Adipose tissue (tissue), 3 donors: ENCODE measurements around the gene ADAMTS13. TPM values are rescaled to one million over a fixed set of nuclear protein-coding genes. Genes with fewer than 3 reads are reported as not detected.

Source experiments
- H3K27ac ChIP-seq: one replicate; pipeline ENCODE4 v1.5.1; 2013; ENCODE audit warnings: low read depth, low read length
- WGBS, 3 donors: extraction: QIAGEN DNeasy Blood & Tissue Kit; methylation state at CpG; one replicate each; pipeline ENCODE4 v1.1.7; 2013; 5-methylcytosine and 5-hydroxymethylcytosine counted together
- polyA plus RNA-seq, 3 donors: library from polyadenylated mRNA; stranded (reverse); fragments of 200-250 nt; gene quantifications; one replicate each; pipeline ENCODE4 v1.2.3, GENCODE V29; 2013
- donor health status: healthy with polysubstance abuse.
- donor health status: Bipolar disorder and iron deficiency.
- donor health status: healthy.

The ADAMTS13 gene
- polyA plus RNA-seq, 3 donors: 2.7 to 4.2 (median 2.7) TPM

DNA sequence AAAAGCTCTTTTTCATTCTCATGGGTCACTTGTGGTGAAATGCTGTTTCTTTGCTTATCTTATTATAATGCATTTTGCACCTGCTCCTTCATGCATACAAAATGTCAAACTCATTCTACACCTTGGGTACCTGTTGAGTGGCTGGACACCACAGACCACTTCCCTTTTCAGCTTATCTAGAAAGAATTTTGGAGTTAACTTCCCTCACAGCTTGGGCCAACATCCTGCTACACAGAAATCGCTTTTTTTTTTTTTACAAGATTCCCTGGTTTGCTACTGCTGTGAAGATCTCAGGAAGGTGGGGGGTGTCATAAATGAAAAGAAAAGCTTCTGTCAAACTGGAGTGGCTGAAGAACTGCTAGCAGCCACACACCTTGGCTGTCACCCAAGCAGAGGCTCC is 7.0 kb upstream of the ADAMTS13 start:
- 40 to 68% (median 50%) methylated on average over 1 of the region's 1 CpG for WGBS, 3 donors
- no peak overlapping the region for H3K27ac ChIP-seq

DNA sequence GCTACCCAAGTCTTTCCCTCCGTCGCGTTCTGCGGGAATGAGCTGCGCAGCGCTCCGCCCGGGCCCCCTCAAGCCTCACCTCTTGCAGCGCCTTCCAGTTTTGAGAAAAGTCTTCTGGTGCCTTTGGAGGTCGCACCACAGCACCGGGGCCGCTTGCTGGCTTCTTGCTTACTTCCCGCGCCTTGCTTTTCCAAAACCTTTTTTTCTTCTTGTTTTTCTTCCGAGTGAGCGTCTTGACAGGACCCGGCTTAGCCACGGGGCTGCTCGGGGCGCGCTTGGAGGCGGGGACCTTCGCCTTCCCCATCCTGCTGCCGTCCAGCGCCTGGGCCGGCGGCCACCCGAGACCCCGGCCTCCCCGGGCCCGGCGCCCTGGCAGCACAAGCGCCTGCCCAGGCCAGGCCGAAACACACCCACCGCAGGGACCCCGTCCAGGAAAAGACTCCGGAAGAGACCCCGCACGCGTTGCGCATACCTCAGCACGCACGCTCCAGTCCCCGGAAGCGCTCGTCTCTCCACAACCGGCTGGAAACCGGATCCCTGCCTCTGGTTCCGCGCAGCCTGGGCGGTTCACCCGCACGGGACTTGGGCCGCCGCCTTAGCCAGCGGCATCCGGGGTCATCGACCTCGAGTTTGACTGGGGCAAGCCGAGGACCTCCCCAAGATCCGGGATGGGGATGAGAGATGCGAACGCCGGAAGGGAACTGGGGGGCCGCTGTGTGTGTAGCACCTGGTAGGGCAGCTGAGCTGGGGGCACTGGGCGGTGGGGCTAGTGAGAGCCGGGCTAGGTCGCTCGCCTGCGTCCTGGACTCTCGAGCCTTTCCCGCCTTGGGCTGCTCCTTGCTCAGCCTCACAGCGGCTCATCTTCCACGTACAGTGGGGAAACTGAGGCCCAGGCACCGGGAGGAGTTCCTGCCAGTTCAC is 4.4 kb upstream of the ADAMTS13 start, which contains the start of gene REXO4:
REXO4 (minus strand) TSS at position 470 of the 921 bp plus-strand sequence; CDS start at position 304, 166 bp downstream.
- 0 to 1% (median 1%) methylated on average over 75 of the region's 75 CpGs for WGBS, 3 donors

DNA sequence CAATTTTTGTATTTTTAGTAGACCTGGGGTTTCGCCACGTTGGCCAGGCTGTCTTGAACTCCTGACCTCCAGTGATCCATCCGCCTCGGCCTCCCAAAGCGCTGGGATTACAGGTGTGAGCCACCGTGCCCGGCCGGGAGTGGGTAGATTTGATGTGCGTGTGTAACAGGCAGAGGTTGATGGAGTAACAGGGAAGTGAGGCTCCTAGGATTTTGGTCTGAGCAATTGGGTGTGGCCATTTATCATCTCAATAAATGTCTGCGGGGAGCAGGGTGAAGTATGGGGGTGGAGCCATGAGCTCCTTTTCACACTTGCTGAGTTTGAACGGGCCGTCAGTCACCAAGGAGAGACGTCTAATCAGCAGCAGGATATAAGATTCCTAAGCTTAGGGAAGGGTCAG is 3.2 kb upstream of the ADAMTS13 start:
- 51 to 84% (median 74%) methylated on average over 13 of the region's 13 CpGs for WGBS, 3 donors
- H3K27ac ChIP-seq: no peak overlapping the region

More for the DNA sequence above, 4.4 kb upstream of the ADAMTS13 start, which contains the start of gene REXO4:
- no peak within 1 kb of the TSS for H3K27ac ChIP-seq

DNA sequence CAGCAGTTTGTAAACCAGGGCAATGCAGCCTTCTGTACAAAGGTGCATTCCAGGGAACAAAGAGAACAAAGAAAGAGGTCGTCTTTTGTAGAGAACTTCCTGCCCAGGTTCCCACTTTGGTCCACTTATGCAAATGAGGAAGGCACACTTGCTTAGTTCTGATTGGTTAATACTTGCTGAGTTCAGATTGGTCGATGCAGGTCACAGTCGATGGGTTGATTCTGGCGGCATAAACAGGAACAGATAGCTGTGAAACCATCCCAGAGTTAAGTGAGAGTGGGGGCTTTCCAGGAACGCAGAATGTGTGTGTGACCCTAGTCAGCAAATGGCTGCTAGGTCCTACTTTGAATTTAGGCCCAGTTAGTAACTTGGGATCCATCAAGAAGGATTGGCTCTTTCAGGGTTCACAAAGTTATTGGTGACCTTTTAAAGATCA is 1.8 kb upstream of the ADAMTS13 start:
- WGBS, 3 donors: 61 to 66% (median 62%) methylated on average over 5 of the region's 5 CpGs

DNA sequence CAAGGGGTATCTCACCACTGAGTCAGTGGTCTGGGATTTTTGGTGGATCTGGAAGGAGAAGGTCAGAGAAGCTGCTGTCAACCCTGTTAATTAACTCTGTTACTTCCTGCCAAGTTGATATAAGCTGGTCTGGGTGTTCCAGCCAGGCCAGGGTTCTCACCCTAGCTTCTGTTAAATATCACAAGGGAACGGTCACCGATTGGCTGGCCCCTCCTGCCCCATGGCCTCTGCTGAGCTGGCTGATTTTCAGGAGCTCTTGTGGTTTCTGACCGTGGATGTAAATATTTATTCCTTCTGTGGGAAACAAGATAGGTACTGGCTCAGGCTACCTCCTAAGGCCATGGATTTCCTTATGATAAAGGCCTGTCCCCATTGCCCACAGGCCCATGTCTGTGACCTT is 1.0 kb downstream of the ADAMTS13 start:
- no peak overlapping the region for H3K27ac ChIP-seq
- 32 to 67% (median 66%) methylated on average over 3 of the region's 3 CpGs for WGBS, 3 donors

More for the DNA sequence above, 1.8 kb upstream of the ADAMTS13 start:
- H3K27ac ChIP-seq: no peak overlapping the region

DNA sequence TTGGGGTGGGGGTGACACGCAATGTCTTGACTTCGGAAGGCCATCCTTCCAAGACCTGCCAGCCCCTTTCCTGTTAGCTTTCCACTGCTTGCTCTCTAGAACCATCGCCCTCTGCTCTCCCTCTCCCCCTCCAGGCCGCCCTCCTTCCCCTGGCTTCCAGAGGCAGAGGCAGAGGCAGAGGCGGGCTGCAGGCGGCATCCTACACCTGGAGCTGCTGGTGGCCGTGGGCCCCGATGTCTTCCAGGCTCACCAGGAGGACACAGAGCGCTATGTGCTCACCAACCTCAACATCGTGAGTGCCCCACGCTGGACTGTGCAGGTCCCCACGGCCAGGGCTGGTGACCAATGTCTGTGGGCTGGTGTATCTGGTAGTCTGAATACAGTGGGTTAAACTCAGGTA is 2.0 kb downstream of the ADAMTS13 start:
- WGBS, 3 donors: 91 to 95% (median 95%) methylated on average over 11 to 12 of the region's 12 CpGs
- H3K27ac ChIP-seq: no peak overlapping the region

- H3K27ac ChIP-seq: no peak overlapping the region
- 87 to 92% (median 89%) methylated on average over 22 of the region's 22 CpGs for WGBS, 3 donors
Observed at GRCh38 chr9:133425049-133425632, 3.0 kb downstream of the ADAMTS13 start.

- 81 to 91% (median 87%) methylated on average over 11 of the region's 11 CpGs for WGBS, 3 donors
- no peak overlapping the region for H3K27ac ChIP-seq
Observed at GRCh38 chr9:133426011-133426410, 3.8 kb downstream of the ADAMTS13 start.

DNA sequence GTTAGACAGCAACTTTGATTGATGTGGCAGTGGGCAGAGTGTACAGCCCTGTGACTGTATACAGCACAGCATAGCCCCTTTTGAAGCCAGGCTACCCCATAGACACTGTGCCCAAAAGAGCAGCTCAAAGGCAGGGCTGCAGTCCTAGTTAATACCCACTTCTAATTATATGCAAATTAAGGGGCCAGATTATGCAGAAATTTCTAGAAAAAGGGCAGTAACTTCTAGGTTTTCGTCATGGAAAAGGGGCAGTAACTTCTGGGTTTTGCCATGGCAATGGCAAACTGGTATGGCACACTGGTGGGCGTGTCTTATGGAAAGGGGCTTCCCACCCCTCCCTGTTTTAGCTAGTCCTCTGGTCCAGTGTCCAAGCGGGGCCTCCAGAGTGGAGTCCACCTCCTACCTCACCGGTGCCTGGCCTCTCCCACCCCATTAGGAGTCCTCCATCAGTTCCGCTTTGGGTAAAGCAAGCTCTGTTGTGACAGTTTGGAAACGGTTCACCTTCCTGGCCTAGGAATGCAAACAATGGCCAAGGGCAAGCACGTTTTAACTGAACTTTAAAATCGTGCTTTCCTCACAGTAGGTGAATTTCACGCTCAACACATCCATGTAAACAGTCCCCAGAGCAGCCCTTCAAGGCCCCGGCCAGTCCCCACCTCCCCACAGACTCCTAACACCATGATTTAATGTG is 5.6 kb downstream of the ADAMTS13 start:
- WGBS, 3 donors: 58 to 64% (median 62%) methylated on average over 10 of the region's 10 CpGs
- no peak overlapping the region for H3K27ac ChIP-seq

DNA sequence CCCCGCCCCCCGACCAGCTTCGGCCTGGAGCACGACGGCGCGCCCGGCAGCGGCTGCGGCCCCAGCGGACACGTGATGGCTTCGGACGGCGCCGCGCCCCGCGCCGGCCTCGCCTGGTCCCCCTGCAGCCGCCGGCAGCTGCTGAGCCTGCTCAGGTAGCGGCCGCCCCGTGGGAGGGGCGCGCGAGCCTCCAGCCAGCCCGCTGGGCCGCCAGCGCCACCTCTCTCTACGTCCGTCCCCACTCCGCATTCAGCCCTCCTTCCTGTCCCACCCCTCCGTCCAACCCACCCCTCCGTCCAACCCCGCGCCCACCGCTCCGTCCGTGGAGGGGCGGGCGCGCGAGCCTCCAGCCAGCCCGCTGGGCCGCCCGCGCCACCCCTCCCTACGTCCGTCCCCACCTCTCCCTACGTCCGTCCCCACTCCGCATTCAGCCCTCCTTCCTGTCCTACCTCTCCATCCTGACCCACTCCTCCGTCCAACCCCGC is 6.5 kb downstream of the ADAMTS13 start:
- WGBS, 3 donors: 0 to 3% (median 2%) methylated on average over 26 to 56 of the region's 57 CpGs
- H3K27ac ChIP-seq: no peak overlapping the region

DNA sequence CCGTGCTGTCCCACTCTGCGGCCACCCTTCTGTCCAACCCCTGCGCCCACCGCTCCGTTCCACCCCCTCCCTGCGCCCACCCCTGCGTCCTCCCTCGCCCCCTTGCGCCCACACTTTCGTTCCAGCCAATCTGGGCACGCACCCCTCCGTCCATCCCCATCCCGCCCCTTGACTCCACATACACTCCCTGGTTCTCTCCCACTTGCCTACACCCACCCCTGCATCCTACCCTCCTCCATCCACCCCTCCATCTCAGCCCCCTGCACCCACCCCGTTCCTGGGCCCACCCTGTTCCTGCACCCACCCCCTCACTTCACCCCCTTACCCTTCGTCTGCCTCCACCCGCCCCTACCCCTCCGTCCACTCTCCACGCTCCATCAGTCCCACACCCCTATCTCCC is 7.0 kb downstream of the ADAMTS13 start:
- H3K27ac ChIP-seq: no peak overlapping the region
- WGBS, 3 donors: 2 to 15% (median 6%) methylated on average over 10 to 17 of the region's 18 CpGs

- H3K27ac ChIP-seq: no peak overlapping the region
- 28 to 30% (median 28%) methylated on average over 49 of the region's 49 CpGs for WGBS, 3 donors
Observed at GRCh38 chr9:133429641-133430161, 7.5 kb downstream of the ADAMTS13 start.

GRCh38 chr9:133430244-133430643 is 8.1 kb downstream of the ADAMTS13 start:
- no peak overlapping the region for H3K27ac ChIP-seq
- 56 to 82% (median 81%) methylated on average over 1 of the region's 1 CpG for WGBS, 3 donors

GRCh38 chr9:133433351-133433843 is 11.2 kb downstream of the ADAMTS13 start:
- WGBS, 3 donors: 86 to 90% (median 86%) methylated on average over 11 of the region's 11 CpGs
- no peak overlapping the region for H3K27ac ChIP-seq

GRCh38 chr9:133436681-133437080 is 14.5 kb downstream of the ADAMTS13 start:
- no peak overlapping the region for H3K27ac ChIP-seq
- WGBS, 3 donors: 72 to 85% (median 79%) methylated on average over 11 to 16 of the region's 16 CpGs

DNA sequence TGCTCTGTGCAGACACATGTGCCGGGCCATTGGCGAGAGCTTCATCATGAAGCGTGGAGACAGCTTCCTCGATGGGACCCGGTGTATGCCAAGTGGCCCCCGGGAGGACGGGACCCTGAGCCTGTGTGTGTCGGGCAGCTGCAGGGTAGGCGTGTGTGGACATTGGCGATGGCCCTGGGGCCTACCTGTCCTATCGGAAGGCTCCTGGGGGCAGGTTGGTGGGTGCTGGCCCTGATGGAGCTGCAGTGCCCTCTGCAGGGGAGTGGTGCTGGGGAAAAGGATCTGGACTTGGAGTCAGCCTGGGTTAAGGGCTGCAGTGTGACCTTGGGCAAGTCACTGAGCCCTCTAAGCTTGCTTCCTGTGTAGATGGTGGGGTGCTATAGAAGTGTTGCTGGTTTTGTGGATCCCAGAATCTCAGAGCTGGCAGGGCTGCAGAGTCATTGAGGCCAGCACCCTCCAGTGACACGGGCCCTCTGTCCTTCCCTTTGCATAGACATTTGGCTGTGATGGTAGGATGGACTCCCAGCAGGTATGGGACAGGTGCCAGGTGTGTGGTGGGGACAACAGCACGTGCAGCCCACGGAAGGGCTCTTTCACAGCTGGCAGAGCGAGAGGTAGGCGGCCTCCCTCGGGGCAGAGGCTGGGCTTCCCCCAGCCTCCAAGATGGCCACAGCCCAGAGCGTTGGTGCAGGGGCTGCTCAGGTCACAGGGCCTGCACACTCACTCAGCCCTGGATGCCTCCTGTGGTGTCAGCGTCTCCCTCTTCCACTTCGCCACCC is 15.8 kb downstream of the ADAMTS13 start:
- 87 to 93% (median 91%) methylated on average over 20 of the region's 20 CpGs for WGBS, 3 donors
- H3K27ac ChIP-seq: no peak overlapping the region

- H3K27ac ChIP-seq: no peak overlapping the region
- 69 to 83% (median 81%) methylated on average over 4 of the region's 4 CpGs for WGBS, 3 donors
Observed at GRCh38 chr9:133439337-133439736, 17.2 kb downstream of the ADAMTS13 start.

- WGBS, 3 donors: 92 to 93% (median 92%) methylated on average over 12 of the region's 12 CpGs
- H3K27ac ChIP-seq: no peak overlapping the region
Observed at GRCh38 chr9:133440874-133441273, 18.7 kb downstream of the ADAMTS13 start.
